Hypothalamus (tissue), 51 donors: ENCODE data around the gene TIGD6.
"Not testable (repeated sequence)": the region's sequence is repeated elsewhere in the genome, so short reads cannot be mapped to it uniquely, and the experiment has no call there.

ENCODE experiments used
- DNase-seq, 51 donors: peaks; one replicate each; lab custom pipeline; 2025; lab: John Stamatoyannopoulos, UW

TIGD6 gene

GRCh38 chr5:150000256-150000989 is at the start of gene TIGD6, which contains the start of gene HMGXB3:
TSS of gene TIGD6 (minus strand) at chr5:150000654. CDS start at chr5:149996348, 4,306 bp downstream.
TSS of gene HMGXB3 (plus strand) at chr5:150000739. CDS start at chr5:150004853, 4,114 bp downstream.
- DNase-seq, result peak; percentile 52 to 95 (median 88)

- no peak for DNase-seq
Observed at GRCh38 chr5:150046031-150046430, 45.6 kb upstream of the TIGD6 start.

- DNase-seq, result no peak
Observed at GRCh38 chr5:150045549-150045948, 45.1 kb upstream of the TIGD6 start.

- DNase-seq, result no peak
Observed at GRCh38 chr5:150044712-150045111, 44.3 kb upstream of the TIGD6 start.

GRCh38 chr5:150044329-150044681 is 43.9 kb upstream of the TIGD6 start:
- DNase-seq, result no peak

GRCh38 chr5:150043657-150044328 is 43.3 kb upstream of the TIGD6 start:
- no peak for DNase-seq

- DNase-seq, result no peak
Observed at GRCh38 chr5:150042459-150042858, 42.0 kb upstream of the TIGD6 start.

- DNase-seq, result no peak
Observed at GRCh38 chr5:150038547-150038946, 38.1 kb upstream of the TIGD6 start.

GRCh38 chr5:150036513-150036912 is 36.1 kb upstream of the TIGD6 start:
- no peak for DNase-seq

- DNase-seq, result no peak
Observed at GRCh38 chr5:150035139-150035895, 34.9 kb upstream of the TIGD6 start.

GRCh38 chr5:150034662-150035061 is 34.2 kb upstream of the TIGD6 start:
- no peak for DNase-seq

GRCh38 chr5:150033334-150033733 is 32.9 kb upstream of the TIGD6 start:
- no peak for DNase-seq

- DNase-seq, result not testable (repeated sequence)
Observed at GRCh38 chr5:150028047-150028446, 27.6 kb upstream of the TIGD6 start.

GRCh38 chr5:150026682-150027172 is 26.3 kb upstream of the TIGD6 start:
- DNase-seq, result no peak

GRCh38 chr5:150024346-150024984 is 24.0 kb upstream of the TIGD6 start:
- DNase-seq, result peak in 1 of 51 donors; percentile 13

- no peak for DNase-seq
Observed at GRCh38 chr5:150023136-150023535, 22.7 kb upstream of the TIGD6 start.

- DNase-seq, result no peak
Observed at GRCh38 chr5:150022681-150023080, 22.2 kb upstream of the TIGD6 start.

GRCh38 chr5:150022158-150022531 is 21.7 kb upstream of the TIGD6 start:
- peak in 1 of 51 donors; percentile 36 for DNase-seq

GRCh38 chr5:150021491-150022157 is 21.2 kb upstream of the TIGD6 start:
- peak in 4 of 51 donors; percentile 7 to 38 (median 16) for DNase-seq

GRCh38 chr5:150020249-150020648 is 19.8 kb upstream of the TIGD6 start:
- no peak for DNase-seq
